ENCODE data around the gene HSPBP1. TPM values are rescaled to one million over a fixed set of nuclear protein-coding genes. Genes with fewer than 3 reads are reported as not detected.

HSPBP1 gene
- total and polyA plus RNA-seq, 7 donors, result 23.0 to 98.2 (median 34.0) TPM

- WGBS, 3 donors, result 85 to 88% (median 87%) methylated on average over 16 to 18 of the region's 18 CpGs
- no peak for DNase-seq
Observed at GRCh38 chr19:55311797-55312196, 31.9 kb upstream of the HSPBP1 start.

GRCh38 chr19:55311397-55311796 lies 31.5 kb upstream of the HSPBP1 start:
- intact Hi-C loops (cut with DNase I), result no loop called here
- Histone ChIP-seq H3K4me3 (no peak overlapping the region), H3K27ac (no peak overlapping the region), H3K4me1 (no peaks in the 10 kb centered on the region), H3K9me3 (no peaks in the 10 kb centered on the region), H3K27me3 (ENCODE audit: insufficient read depth in 3 of 3, low read length in 2 of 3) (peaks cover 0 to 4% (median 0%) of the 10 kb centered on the region in 3 donors), H3K36me3 (ENCODE audit: insufficient read depth in 1 of 2, low read depth in 1 of 2) (no peaks in the 10 kb centered on the region)
- TF ChIP-seq CTCF (IDR thresholded peaks at IDR 0.05), result no peak
- ATAC-seq, result no peak
- WGBS, 3 donors, result 84 to 91% (median 90%) methylated on average over 9 of the region's 9 CpGs
- no peak for DNase-seq

More at GRCh38 chr19:55311797-55312196, 31.9 kb upstream of the HSPBP1 start:
- intact Hi-C loops (cut with DNase I), result no loop called here
- H3K9me3 ChIP-seq, result no peaks in the 10 kb centered on the region
- no peak for ATAC-seq
- no peaks in the 10 kb centered on the region for H3K4me1 ChIP-seq
- no peak overlapping the region for H3K4me3 ChIP-seq
- H3K27me3 ChIP-seq (ENCODE audit: insufficient read depth in 3 of 3, low read length in 2 of 3), result peaks cover 0 to 4% (median 0%) of the 10 kb centered on the region in 3 donors
- no peak for TF ChIP-seq CTCF (IDR thresholded peaks at IDR 0.05)
- no peaks in the 10 kb centered on the region for H3K36me3 ChIP-seq (ENCODE audit: insufficient read depth in 1 of 2, low read depth in 1 of 2)
- no peak overlapping the region for H3K27ac ChIP-seq

GRCh38 chr19:55310498-55310897 lies 30.6 kb upstream of the HSPBP1 start:
- H3K9me3 ChIP-seq, result no peaks in the 10 kb centered on the region
- H3K27ac ChIP-seq, result no peak overlapping the region
- no peak for DNase-seq
- no peak for ATAC-seq
- no peak for TF ChIP-seq CTCF (IDR thresholded peaks at IDR 0.05)
- no peaks in the 10 kb centered on the region for H3K36me3 ChIP-seq (ENCODE audit: insufficient read depth in 1 of 2, low read depth in 1 of 2)
- WGBS, 3 donors, result 54 to 66% (median 59%) methylated on average over 7 of the region's 7 CpGs
- no peak overlapping the region for H3K4me3 ChIP-seq
- intact Hi-C loops (cut with DNase I), result no loop called here
- H3K4me1 ChIP-seq, result no peaks in the 10 kb centered on the region
- peaks cover 0 to 4% (median 0%) of the 10 kb centered on the region in 3 donors for H3K27me3 ChIP-seq (ENCODE audit: insufficient read depth in 3 of 3, low read length in 2 of 3)

GRCh38 chr19:55309448-55309847 lies 29.5 kb upstream of the HSPBP1 start:
- H3K9me3 ChIP-seq, result no peaks in the 10 kb centered on the region
- no peaks in the 10 kb centered on the region for H3K4me1 ChIP-seq
- no peak for ATAC-seq
- no peak for TF ChIP-seq CTCF (IDR thresholded peaks at IDR 0.05)
- WGBS, 3 donors, result 85 to 88% (median 85%) methylated on average over 5 of the region's 5 CpGs
- no peaks in the 10 kb centered on the region for H3K36me3 ChIP-seq (ENCODE audit: insufficient read depth in 1 of 2, low read depth in 1 of 2)
- no peak overlapping the region for H3K4me3 ChIP-seq
- intact Hi-C loops (cut with DNase I), result no loop called here
- peaks cover 0 to 4% (median 0%) of the 10 kb centered on the region in 3 donors for H3K27me3 ChIP-seq (ENCODE audit: insufficient read depth in 3 of 3, low read length in 2 of 3)
- no peak overlapping the region for H3K27ac ChIP-seq
- no peak for DNase-seq

GRCh38 chr19:55308281-55308680 lies 28.4 kb upstream of the HSPBP1 start:
- WGBS, 3 donors, result 88 to 98% (median 89%) methylated on average over 11 of the region's 11 CpGs
- Histone ChIP-seq H3K27ac (no peak overlapping the region), H3K9me3 (no peaks in the 10 kb centered on the region), H3K27me3 (ENCODE audit: insufficient read depth in 3 of 3, low read length in 2 of 3) (peaks cover 0 to 4% (median 0%) of the 10 kb centered on the region in 3 donors), H3K36me3 (ENCODE audit: insufficient read depth in 1 of 2, low read depth in 1 of 2) (no peaks in the 10 kb centered on the region), H3K4me3 (no peak overlapping the region), H3K4me1 (no peaks in the 10 kb centered on the region)
- DNase-seq (no peak), ATAC-seq (no peak)
- TF ChIP-seq CTCF (IDR thresholded peaks at IDR 0.05), result no peak
- intact Hi-C loops (cut with DNase I), result no loop called here
